Activated CD4-positive, alpha-beta T cell treated with anti-CD3 and anti-CD28 coated beads, Interleukin-2, amount 50 U/mL, for 16 hours (primary cell): ENCODE results near the gene GNG11.

Experiments used
- DNase-seq: peaks from one replicate; pipeline ENCODE4 v3.0.0-alpha.2; 2020

Gene GNG11

DNA sequence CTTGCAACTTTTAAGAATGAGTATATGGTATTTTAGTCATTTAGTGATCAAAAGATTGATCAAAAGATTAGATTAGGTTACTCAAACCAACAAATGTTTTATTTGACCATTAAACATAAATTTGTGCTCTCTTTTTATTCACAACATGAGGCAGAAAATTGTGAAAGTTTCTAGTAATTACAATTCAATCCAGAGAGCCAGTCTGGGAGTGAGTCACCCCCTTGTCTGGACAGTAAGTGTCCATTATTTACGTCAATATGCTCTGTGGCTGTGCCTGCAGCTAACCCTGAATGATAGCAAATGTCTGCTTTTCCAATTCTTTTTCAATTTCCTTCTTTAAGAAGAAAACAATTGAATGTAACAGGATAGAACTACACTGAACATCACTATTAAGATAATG lies 27.9 kb downstream of the GNG11 start:
- DNase-seq = no peak

DNA sequence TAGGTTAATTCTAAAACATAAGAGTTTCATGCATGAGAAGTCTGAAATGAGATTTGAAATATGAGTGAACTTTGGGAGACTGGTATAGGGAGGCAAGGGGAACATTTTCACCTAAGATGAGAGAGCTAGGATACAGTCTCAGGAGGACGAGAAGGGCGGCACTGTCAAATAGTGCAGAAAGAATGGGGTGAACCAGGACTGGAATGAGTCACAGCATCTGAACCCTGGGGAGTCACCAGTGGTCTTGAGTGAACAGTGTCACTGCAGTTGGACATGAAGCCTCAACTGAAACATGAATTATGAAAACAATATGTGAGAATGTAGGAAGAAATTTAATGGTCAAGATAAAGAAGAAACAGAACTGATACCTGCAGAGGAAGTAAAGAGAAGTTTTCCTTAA lies 33.8 kb downstream of the GNG11 start:
- DNase-seq = no peak

DNA sequence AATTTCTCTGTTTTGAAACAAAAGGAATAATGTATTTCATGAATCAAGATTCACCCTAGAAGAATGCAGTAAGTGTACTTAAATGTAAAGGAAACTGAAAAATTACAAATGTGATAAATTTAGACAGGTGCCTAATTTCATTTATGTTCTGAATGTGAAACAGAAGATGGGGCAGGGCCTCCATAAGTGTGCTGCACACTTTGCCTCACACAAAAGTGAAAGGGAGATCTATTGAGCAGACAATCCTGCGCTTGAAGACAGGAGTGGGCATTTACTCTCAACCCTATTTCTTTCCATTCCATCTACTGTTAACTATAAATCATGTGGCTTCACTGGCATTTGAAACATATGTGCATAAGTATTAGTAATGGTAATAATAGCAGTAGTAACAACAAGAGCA lies 36.2 kb downstream of the GNG11 start:
- no peak for DNase-seq

DNA sequence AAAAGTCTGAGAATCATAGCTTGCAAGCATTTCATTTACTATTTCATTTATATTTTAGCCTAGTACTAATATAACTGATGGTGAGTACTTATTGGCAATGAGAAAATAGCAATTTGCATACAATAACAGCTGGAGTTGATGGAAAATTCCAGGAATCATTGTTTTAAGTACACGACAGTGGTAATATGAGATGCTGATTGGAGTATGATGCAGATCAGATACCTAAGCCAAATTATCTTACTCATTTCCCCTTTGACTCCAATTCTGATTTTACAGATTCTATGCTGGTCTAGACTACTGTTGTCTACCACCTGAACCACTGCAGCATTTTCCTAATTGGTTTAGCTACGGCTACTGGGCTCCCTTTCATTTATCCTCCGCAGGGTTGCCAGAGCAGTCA lies 36.7 kb downstream of the GNG11 start:
- no peak for DNase-seq

DNA sequence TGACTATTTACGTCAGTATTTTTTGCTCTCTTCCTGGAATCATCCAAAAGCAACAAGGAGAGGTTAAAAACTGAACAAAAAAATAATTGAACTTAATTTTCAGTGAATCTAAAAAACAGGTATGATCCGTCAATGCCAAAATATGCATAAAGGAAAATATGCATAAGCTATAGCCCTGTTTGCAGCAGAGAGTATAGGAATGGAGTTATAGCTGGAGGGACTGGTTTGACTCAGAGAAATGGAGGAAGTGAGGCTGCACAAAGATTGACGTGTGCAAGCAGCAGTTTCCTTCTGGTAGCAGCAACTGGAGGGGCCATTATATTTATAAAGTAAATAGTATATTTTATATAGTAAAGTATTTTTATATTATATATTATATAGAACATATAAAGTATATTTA lies 37.1 kb downstream of the GNG11 start:
- DNase-seq = no peak

DNA sequence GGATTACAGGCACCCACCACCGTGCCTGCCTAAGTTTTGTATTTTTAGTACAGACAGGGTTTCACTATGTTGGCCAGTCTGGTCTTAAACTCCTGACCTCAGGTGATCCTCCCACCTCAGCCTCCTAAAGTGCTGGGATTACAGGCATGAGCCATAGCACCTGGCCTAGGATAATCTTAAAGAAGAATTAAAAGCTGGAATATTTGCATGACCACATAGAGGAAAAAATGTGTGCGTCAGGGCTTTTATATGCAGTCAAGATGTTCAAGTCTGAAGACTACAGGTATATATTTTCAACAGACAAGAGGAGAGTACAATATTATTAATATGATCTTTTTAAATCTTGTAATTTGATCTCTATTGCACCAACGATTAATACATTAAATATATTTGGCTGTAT lies 39.5 kb downstream of the GNG11 start:
- no peak for DNase-seq

DNA sequence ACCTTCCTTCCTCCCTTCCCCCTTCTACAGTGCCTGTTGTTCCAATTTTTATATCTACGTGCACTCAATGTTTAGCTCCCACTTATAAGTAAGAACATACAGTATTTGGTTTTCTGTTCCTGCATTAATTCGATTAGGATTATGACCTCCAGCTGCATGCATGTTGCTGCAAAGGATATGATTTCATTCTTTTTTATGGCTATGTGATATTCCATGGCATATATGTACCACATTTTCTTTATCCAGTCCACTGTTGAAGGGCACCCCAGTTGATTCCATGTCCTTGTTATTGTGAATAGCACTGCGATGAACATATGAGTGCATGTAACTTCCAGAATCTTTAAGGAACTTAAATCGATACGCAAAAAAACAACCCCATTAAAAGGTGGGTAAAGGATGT lies 42.7 kb downstream of the GNG11 start:
- no peak for DNase-seq

DNA sequence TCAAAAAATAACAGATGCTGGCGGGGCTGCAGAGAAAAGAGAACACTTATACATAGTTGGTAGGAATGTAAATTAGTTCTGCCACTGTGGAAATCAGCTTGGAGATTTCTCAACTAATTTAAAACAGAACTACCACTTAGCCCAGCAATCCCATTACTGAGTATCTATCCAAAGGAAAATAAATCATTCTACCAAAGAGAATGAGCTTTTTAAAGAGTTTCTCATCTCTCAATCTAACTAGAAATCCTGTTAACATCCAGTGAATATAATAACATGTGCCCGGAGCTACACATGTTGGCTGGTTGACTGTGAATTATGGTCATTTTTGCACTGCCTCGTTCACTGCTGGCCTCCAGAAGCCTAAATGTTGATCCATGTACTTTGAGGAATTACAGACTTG lies 43.3 kb downstream of the GNG11 start:
- DNase-seq = no peak

DNA sequence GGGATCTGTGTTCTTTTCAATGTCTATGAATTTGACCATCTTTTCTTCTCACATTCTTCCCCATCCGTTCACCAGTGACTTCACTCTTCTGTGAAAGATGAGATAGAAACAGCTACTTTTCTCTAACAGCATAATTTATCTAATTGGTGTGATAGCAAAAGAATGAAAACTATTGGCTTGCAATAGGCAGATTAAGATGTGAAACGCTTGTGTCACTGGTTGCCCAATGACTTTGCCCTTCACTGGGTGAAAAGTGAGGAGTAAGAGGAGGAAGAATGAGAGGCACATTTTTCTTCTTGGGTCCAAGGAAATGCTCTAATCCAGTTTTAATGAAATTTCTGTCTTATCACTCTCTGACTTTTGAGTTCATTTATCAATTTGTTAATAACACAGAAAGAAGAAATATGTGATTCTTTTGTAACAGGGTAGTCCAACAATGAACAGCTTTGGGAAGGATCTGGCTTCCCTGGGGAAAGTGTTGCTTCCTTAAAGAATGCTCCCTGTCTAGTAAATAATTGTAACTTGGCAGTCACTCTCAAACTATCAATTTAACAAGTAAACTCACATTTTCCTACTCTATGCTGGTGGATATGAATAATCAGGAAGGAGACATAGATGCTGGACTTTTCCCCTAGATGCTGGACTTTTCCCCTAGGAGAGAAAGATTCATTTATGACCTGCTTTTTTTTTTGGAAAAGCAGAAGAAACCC lies 47.5 kb downstream of the GNG11 start:
- no peak for DNase-seq

DNA sequence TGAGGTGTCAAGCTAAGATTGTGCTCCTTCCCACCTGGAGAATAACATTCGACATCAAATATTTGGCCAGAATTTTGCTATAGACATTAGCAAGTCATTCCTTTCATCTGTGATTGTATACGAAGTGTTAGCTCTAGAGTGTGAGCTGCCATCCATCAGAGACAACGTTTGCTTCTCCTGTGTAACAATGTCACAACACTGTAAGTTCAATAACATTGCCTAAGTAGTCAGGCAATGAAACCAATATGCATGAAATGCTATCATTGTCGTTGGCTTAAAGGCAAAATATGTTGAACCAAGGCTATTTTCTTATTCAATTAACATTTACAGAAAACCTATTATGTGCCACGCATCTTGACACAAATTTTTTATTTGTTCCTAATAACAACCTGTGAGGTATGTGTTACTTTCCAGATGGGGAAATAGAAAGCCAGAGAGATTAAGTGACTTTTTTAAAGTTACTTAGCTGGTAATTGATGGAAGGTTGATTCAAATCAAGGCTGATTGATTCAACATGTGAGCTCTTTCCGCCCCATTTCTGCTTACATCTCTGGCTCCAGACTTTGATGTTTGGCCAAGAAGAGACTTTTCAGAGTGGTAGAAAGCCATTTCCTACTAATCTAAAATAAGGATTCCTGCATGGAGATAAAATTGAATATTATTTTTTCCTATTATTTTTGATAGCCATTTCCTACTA lies 50.6 kb downstream of the GNG11 start:
- DNase-seq = no peak

DNA sequence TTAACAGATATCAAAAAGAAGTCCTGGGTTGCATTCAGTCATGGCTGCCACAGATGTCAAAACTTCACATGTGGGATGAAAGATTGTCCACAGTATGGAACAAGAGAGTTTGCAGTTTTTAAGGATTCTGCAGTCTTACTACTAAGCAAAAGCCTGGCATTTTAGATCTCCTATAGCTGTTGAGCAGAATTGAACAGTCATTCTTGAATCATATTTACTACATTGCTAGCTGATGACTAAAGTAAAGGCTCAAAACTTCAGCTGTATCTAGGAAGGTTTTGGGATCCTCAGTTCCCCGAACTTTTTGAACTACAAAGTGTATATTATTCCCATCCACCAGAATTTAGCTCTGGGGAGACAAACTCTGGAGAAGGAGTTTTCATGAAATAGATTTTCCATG lies 51.6 kb downstream of the GNG11 start:
- no peak for DNase-seq

DNA sequence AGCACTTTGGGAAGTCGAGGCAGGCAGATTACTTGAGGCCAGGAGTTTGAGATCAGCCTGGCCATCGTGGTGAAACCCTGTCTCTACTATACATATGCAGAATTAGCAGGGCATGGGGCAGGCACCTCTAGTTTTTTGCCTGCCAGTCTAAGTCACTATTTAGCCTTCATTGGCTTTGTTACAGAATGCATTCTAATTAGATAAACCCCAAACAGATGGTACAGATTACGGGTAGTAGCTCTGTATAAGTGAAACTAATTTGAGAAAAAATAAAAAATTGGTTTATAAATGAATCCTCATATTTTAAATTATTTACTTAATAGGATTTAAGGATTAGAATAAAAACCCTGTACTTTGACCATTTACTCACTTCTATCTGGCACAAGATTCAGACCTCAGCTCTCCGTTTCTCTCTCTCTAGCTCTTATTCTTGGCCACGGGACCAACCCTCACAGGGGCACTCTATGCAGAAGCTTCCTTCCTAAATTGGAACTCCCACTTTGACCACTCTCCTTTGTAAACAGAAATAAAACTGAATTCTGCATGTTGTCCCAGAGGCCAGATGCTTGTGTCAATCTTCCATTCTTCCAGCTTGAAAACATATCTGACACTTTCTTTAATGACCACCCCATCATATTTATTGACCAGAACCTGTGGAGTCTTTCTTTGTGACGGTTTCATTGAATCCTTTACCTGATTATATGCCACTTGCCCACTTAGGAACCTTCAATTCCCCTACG lies 55.8 kb downstream of the GNG11 start:
- DNase-seq = no peak
